NB4 (cell line): ENCODE results near the gene ITGA11.

Experiments
- DNase-seq: peaks from one replicate; pipeline ENCODE4 v3.0.0; 2010; ENCODE audit warnings: low read depth
- H3K4me3 ChIP-seq: one replicate; pipeline ENCODE4 v1.5.1; 2011; ENCODE audit warnings: mild to moderate bottlenecking, low read depth, low read length, moderate library complexity
- MYC ChIP-seq: IDR thresholded peaks from 2 replicates; pipeline ENCODE4 v1.6.1; 2011; ENCODE audit warnings: low read depth, low read length
- POLR2A ChIP-seq: IDR thresholded peaks from 2 replicates; pipeline ENCODE4 v1.6.1; 2011; ENCODE audit warnings: mild to moderate bottlenecking; ENCODE audit not compliant: insufficient read length; ENCODE audit errors: extremely low read depth
- TF ChIP-seq, protein P1 (sequence below): IDR thresholded peaks from one replicate; pipeline ENCODE4 v1.5.1; 2012; ENCODE audit warnings: low read depth, low read length
- TF ChIP-seq, protein P2 (sequence below): IDR thresholded peaks from 2 replicates; pipeline ENCODE4 v1.6.1; 2011; ENCODE audit warnings: low read depth, low read length

Gene ITGA11

DNA sequence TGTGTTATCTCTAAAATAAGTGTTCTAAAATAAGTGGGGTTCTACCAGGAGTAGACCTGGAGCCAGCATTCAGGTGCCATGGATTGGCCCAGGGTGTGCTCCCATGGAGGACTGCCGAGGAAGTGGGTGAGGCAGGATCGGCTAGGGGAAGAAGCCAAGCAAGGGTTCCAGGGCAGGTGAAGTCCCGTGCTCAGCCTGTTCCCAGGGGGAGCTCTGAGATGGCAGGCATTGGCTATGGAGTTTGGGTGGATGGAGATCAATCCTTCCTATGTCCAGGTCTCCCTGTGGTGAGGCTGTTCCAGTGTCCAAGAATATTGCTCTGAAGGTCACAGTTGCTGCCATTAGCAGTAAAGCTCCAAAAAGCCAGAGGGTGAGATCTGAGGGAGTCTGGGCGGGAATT is 46.9 kb upstream of the ITGA11 start:
- no peak for DNase-seq
- TF ChIP-seq MYC = no peak
- TF ChIP-seq, protein P1, sequence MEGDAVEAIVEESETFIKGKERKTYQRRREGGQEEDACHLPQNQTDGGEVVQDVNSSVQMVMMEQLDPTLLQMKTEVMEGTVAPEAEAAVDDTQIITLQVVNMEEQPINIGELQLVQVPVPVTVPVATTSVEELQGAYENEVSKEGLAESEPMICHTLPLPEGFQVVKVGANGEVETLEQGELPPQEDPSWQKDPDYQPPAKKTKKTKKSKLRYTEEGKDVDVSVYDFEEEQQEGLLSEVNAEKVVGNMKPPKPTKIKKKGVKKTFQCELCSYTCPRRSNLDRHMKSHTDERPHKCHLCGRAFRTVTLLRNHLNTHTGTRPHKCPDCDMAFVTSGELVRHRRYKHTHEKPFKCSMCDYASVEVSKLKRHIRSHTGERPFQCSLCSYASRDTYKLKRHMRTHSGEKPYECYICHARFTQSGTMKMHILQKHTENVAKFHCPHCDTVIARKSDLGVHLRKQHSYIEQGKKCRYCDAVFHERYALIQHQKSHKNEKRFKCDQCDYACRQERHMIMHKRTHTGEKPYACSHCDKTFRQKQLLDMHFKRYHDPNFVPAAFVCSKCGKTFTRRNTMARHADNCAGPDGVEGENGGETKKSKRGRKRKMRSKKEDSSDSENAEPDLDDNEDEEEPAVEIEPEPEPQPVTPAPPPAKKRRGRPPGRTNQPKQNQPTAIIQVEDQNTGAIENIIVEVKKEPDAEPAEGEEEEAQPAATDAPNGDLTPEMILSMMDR = no peak
- TF ChIP-seq, protein P2, sequence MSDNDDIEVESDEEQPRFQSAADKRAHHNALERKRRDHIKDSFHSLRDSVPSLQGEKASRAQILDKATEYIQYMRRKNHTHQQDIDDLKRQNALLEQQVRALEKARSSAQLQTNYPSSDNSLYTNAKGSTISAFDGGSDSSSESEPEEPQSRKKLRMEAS = no peak
- no peak for TF ChIP-seq POLR2A

DNA sequence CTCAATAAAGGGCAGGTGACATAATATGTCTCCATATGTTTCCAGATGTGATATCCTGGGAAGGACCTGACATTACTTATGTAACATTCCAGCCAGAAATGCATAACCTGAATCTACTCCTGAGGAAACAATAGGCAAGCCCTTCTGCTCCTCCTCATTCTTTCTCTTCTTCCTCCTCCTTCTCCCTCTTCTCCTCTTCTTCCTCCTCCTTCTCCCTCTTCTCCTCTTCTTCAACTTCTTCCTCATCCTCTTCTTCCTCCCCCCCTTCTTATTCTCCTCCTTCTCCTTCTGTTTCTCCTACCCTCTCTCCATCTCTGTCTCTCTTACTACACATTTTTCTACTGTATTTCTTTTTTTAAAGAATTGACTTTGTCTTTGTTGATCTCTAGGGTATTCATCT is 43.5 kb upstream of the ITGA11 start:
- no peak overlapping the region for H3K4me3 ChIP-seq
- TF ChIP-seq, protein P1 = no peak
- TF ChIP-seq MYC (no peak), POLR2A (no peak)
- TF ChIP-seq, protein P2 = no peak
- DNase-seq = no peak

More for the DNA sequence above, 46.9 kb upstream of the ITGA11 start:
- H3K4me3 ChIP-seq = no peak overlapping the region

DNA sequence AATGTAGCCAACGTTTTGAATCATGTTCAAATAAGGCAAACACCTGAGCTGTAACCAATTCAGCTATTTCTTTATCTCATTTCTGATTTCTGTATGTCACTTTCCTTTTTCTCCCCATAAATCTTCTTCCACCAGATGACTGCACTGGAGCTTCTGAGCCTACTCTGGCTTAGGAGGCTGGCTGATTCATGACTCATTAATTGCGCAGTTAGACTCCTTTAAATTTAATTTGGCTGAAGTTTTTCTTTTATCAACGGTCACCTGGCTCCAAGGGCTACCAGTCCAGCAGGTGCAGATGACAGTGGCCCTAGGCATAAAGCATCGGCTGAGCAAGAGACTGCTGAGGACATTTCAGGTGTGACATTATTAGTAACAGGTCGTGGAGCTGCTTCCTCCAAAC is 39.6 kb upstream of the ITGA11 start:
- no peak for DNase-seq
- no peak overlapping the region for H3K4me3 ChIP-seq
- no peak for TF ChIP-seq POLR2A
- TF ChIP-seq MYC = no peak
- TF ChIP-seq, protein P1 = no peak
- TF ChIP-seq, protein P2 = no peak

DNA sequence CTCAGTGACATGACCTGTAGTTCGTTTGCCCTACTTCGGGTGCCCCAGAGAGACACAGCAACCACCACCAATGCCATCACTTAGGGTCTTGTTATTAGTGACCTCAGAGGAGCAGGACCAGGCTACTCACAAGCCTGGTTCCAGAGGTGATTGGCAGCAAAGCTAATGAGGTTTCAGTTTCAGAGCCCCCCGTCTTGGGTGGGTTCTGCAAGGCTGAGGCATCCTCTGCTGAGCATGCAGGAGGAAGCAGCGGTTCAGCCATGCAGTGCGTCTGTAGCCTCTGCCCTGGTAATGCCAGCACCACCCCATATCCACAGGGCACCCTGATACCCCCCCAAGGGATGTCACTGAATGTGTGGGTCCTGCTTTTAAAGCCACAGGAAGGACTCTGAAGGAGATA is 39.0 kb upstream of the ITGA11 start:
- TF ChIP-seq, protein P1 = no peak
- TF ChIP-seq, protein P2 = no peak
- TF ChIP-seq POLR2A (no peak), MYC (no peak)
- H3K4me3 ChIP-seq = no peak overlapping the region
- DNase-seq = no peak

DNA sequence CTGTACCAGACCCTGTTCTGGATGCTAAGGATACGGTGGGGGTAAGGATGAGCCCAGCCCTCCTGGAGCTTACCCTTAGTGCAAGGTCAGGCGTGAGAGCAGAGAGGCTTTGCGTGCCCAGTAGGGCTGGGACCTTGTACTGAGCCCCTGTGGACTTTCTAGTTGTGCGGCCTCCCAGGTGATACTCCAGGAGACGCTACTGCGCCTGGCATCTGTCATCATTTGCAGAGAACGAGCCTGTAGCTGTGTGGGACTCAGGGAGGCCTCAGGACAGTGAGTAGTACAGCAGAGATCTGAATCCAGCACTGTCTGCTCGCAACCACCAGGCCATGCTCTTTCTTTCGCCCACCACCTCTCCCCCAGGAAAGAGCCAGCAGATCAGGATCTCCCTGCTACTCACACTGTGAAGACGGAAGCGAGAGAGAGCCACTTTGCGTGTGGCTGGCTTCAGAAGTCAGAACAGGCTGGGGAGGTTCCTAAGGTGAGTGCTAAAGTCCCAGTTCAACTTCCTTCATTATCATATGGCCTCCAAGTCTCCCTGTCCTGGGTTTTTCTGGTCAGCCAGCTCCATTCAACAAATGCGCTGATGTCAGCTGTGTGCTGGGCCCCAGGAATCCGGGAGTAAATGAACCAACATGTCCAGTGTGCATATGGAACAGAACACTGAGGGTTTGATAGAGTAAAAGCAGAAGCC is 38.2 kb upstream of the ITGA11 start:
- no peak for TF ChIP-seq MYC
- no peak for TF ChIP-seq POLR2A
- TF ChIP-seq, protein P2 = no peak
- TF ChIP-seq, protein P1 = no peak
- no peak overlapping the region for H3K4me3 ChIP-seq
- DNase-seq = no peak
